HG02759 (cell line): ENCODE data around the gene PHYHD1.
"Not testable (repeated sequence)": the region's sequence is repeated elsewhere in the genome, so short reads cannot be mapped to it uniquely, and the experiment has no call there.

Experiments
- ATAC-seq: cut with Tn5 transposase; IDR thresholded peaks from one replicate; pipeline ENCODE4 v1.9.1; 2021; ENCODE audit warnings: mild to moderate bottlenecking, moderate library complexity; ENCODE audit not compliant: unreplicated experiment

The PHYHD1 gene

GRCh38 chr9:128919402-128920089 is 1.2 kb upstream of the PHYHD1 start:
- ATAC-seq, result no peak

- ATAC-seq, result no peak
Measured at GRCh38 chr9:128921881-128922763, 1.3 kb downstream of the PHYHD1 start.

- no peak for ATAC-seq
Measured at GRCh38 chr9:128923493-128923883, 2.7 kb downstream of the PHYHD1 start.

- no peak for ATAC-seq
Measured at GRCh38 chr9:128927731-128928411, 7.1 kb downstream of the PHYHD1 start.

- no peak for ATAC-seq
Measured at GRCh38 chr9:128928624-128929023, 7.8 kb downstream of the PHYHD1 start.

- no peak for ATAC-seq
Measured at GRCh38 chr9:128929560-128929959, 8.8 kb downstream of the PHYHD1 start.

- no peak for ATAC-seq
Measured at GRCh38 chr9:128933731-128934130, 12.9 kb downstream of the PHYHD1 start.

GRCh38 chr9:128936171-128936865 is 15.5 kb downstream of the PHYHD1 start:
- no peak for ATAC-seq

GRCh38 chr9:128937310-128938165 is 16.8 kb downstream of the PHYHD1 start:
- no peak for ATAC-seq

- ATAC-seq, result no peak
Measured at GRCh38 chr9:128940271-128940921, 19.6 kb downstream of the PHYHD1 start.

- no peak for ATAC-seq
Measured at GRCh38 chr9:128940946-128941755, 20.4 kb downstream of the PHYHD1 start.

- ATAC-seq, result no peak
Measured at GRCh38 chr9:128943832-128944620, 23.2 kb downstream of the PHYHD1 start.

GRCh38 chr9:128944966-128945365 is 24.2 kb downstream of the PHYHD1 start:
- not testable (repeated sequence) for ATAC-seq

GRCh38 chr9:128945798-128946501 is 25.2 kb downstream of the PHYHD1 start:
- no peak for ATAC-seq

GRCh38 chr9:128946571-128947276 is 25.9 kb downstream of the PHYHD1 start:
- ATAC-seq, result no peak

GRCh38 chr9:128947277-128947526 is 26.4 kb downstream of the PHYHD1 start:
- no peak for ATAC-seq
